Caco-2 (cell line): ENCODE measurements around the gene EVI5L. TPM values are rescaled to one million over a fixed set of nuclear protein-coding genes. Genes with fewer than 3 reads are reported as not detected.

ENCODE experiments used
- BruUV-seq: library from RNA; stranded (reverse); fragments of 400-500 nt; replicated peaks from 2 replicates; lab custom pipeline; 2021; lab: Mats Ljungman, UMichigan
- CTCF ChIA-PET: fragments of 300-600 bp; sonication (Branson Sonifier 250); formaldehyde crosslinking; loops from one replicate; lab custom pipeline; 2022; ENCODE audit warnings: antibody characterized with exemption; lab: Charles Lee
- POLR2A ChIA-PET: fragments of 300-600 bp; sonication (Branson Sonifier 250); formaldehyde crosslinking; loops from one replicate; lab custom pipeline; 2022; ENCODE audit warnings: antibody characterized with exemption; lab: Charles Lee
- DNase-seq, 2 experiments: peaks; one replicate each; pipeline versions ENCODE4 v3.0.0 to v3.0.0-alpha.2; 2020 to 2022
- H3K27me3 ChIP-seq: replicated peaks from 2 replicates; pipeline ENCODE4 v1.6.0; 2011; ENCODE audit warnings: low read length; ENCODE audit not compliant: control insufficient read depth, insufficient read depth
- H3K36me3 ChIP-seq: 2 replicates; pipeline ENCODE4 v1.5.1; 2011; ENCODE audit warnings: low read length; ENCODE audit not compliant: control insufficient read depth, insufficient read depth
- H3K4me1 ChIP-seq: fragments of 250-450 bp; sonication (Bioruptor Pico); 2 replicates; pipeline ENCODE4 v1.5.1; 2020; ENCODE audit warnings: mild to moderate bottlenecking
- H3K4me3 ChIP-seq: 2 replicates; pipeline ENCODE4 v1.5.1; 2011; ENCODE audit warnings: low read depth, mild to moderate bottlenecking, control low read depth, low read length
- H3K9me3 ChIP-seq: fragments of 250-450 bp; sonication (Bioruptor Pico); 2 replicates; pipeline ENCODE4 v1.5.1; 2020; ENCODE audit warnings: mild to moderate bottlenecking, moderate library complexity
- H3K27ac Mint-ChIP-seq: one replicate; pipeline ENCODE4 v1.8.0; 2022; ENCODE audit warnings: mixed read lengths; ENCODE audit not compliant: unreplicated experiment
- H3K27me3 Mint-ChIP-seq: one replicate; pipeline ENCODE4 v1.8.0; 2022; ENCODE audit warnings: mixed read lengths; ENCODE audit not compliant: insufficient read depth, unreplicated experiment
- H3K36me3 Mint-ChIP-seq: one replicate; pipeline ENCODE4 v1.8.0; 2022; ENCODE audit warnings: mild to moderate bottlenecking, mixed read lengths; ENCODE audit not compliant: insufficient read depth, unreplicated experiment
- H3K4me1 Mint-ChIP-seq: one replicate; pipeline ENCODE4 v1.8.0; 2022; ENCODE audit warnings: low read depth, mixed read lengths; ENCODE audit not compliant: unreplicated experiment
- H3K4me3 Mint-ChIP-seq: one replicate; pipeline ENCODE4 v1.8.0; 2022; ENCODE audit warnings: mild to moderate bottlenecking, moderate library complexity, mixed read lengths; ENCODE audit not compliant: unreplicated experiment
- H3K9me3 Mint-ChIP-seq: one replicate; pipeline ENCODE4 v1.8.0; 2022; ENCODE audit warnings: mixed read lengths; ENCODE audit not compliant: unreplicated experiment
- CTCF ChIP-seq, 2 experiments: fragments of 200-600 bp in 1 of 2; IDR thresholded peaks; 1 replicate in 1 of 2; 2 replicates in 1 of 2; pipeline versions ENCODE4 v1.5.1 to v1.8.0; 2011 to 2022; ENCODE audit warnings: antibody characterized with exemption in 1 of 2, control low read depth in 1 of 2, inconsistent platforms in 1 of 2, low read depth in 1 of 2, low read length in 1 of 2, mild to moderate bottlenecking in 1 of 2, moderate library complexity in 1 of 2; ENCODE audit not compliant: insufficient read depth in 1 of 2, severe bottlenecking in 1 of 2, unreplicated experiment in 1 of 2
- intact Hi-C: fragments of 100-400 bp; cut with micrococcal nuclease; formaldehyde crosslinking; loops from one replicate; pipeline ENCODE4 v1.10.0; 2022; ENCODE audit not compliant: unreplicated experiment
- total RNA-seq: library from RNA; stranded (reverse); gene quantifications from 2 replicates; pipeline ENCODE4 v1.2.3, GENCODE V29; 2022

The EVI5L gene
- total RNA-seq, 1 experiment from 2014 or later = 9.8 TPM

GRCh38 chr19:7851623-7852500 lies 21.8 kb downstream of the EVI5L start:
- Mint-ChIP-seq H3K9me3 (no peaks in the 10 kb centered on the region), H3K27ac (no peak overlapping the region), H3K4me1 (peaks cover 10% of the 10 kb centered on the region), H3K36me3 (peaks cover 7% of the 10 kb centered on the region), H3K27me3 (no peaks in the 10 kb centered on the region), H3K4me3 (no peak overlapping the region)
- H3K4me3 ChIP-seq = no peak overlapping the region
- no peaks in the 10 kb centered on the region for H3K27me3 ChIP-seq
- H3K4me1 ChIP-seq = peaks cover 11% of the 10 kb centered on the region
- no peaks in the 10 kb centered on the region for H3K36me3 ChIP-seq
- TF ChIP-seq CTCF (IDR thresholded peaks at IDR 0.05; ENCODE audit: insufficient read depth in 1 of 2, low read depth in 1 of 2, low read length in 1 of 2, severe bottlenecking in 1 of 2, unreplicated experiment in 1 of 2) = no peak
- no peak for DNase-seq
- no peaks in the 10 kb centered on the region for H3K9me3 ChIP-seq
- BruUV-seq = no TSS peak
- ChIA-PET POLR2A (no interaction called here), CTCF (interaction anchor here (0.8 to 3.1 kb wide), 5 partner anchors 17 to 171 kb away, joined by 3 to 33 read pairs (median 12); partner anchors contain the start of genes MAP2K7, SNAPC2 and TRAPPC5)
- intact Hi-C loops = loop anchor here (5.0 kb wide), 1 partner anchor 35 kb away; the partner anchor contains the start of gene LRRC8E

GRCh38 chr19:7852851-7853769 lies 23.1 kb downstream of the EVI5L start:
- peak; percentile 79 to 90 for TF ChIP-seq CTCF (IDR thresholded peaks at IDR 0.05; ENCODE audit: insufficient read depth in 1 of 2, low read depth in 1 of 2, low read length in 1 of 2, severe bottlenecking in 1 of 2, unreplicated experiment in 1 of 2)
- peaks cover 11% of the 10 kb centered on the region for H3K4me1 ChIP-seq
- peak overlapping the region; percentile 67 for H3K4me3 Mint-ChIP-seq
- H3K36me3 Mint-ChIP-seq = peaks cover 10% of the 10 kb centered on the region
- POLR2A ChIA-PET = no interaction called here
- H3K36me3 ChIP-seq = no peaks in the 10 kb centered on the region
- no peaks in the 10 kb centered on the region for H3K27me3 Mint-ChIP-seq
- no peaks in the 10 kb centered on the region for H3K27me3 ChIP-seq
- H3K4me3 ChIP-seq = 0 out of 2 replicates have a peak overlapping the region, but pooled peaks have one; percentile 14
- intact Hi-C loops = loop anchor here (1.0 to 5.0 kb wide), 3 partner anchors 34 to 72 kb away; partner anchors contain the start of genes LRRC8E and MAP2K7
- CTCF ChIA-PET = interaction anchor here (0.6 to 3.1 kb wide), 9 partner anchors 9 to 172 kb away, joined by 3 to 33 read pairs (median 5); partner anchors contain the start of genes LRRC8E, MAP2K7, SNAPC2 and TRAPPC5
- H3K27ac Mint-ChIP-seq = peak overlapping the region; percentile 86
- no peaks in the 10 kb centered on the region for H3K9me3 ChIP-seq
- peak; percentile 93 to 95 for DNase-seq
- no TSS peak for BruUV-seq
- peaks cover 10% of the 10 kb centered on the region for H3K4me1 Mint-ChIP-seq
- no peaks in the 10 kb centered on the region for H3K9me3 Mint-ChIP-seq
